IMR-90 (cell line): ENCODE measurements around the gene DCAF6. TPM values are rescaled to one million over a fixed set of nuclear protein-coding genes. Genes with fewer than 3 reads are reported as not detected.

Experiments used
- ATAC-seq: fragments of 200-7000 bp; cut with Tn5 transposase; 2 replicates; pipeline ENCODE4 v1.9.1; 2020; ENCODE audit warnings: low read depth, mild to moderate bottlenecking, moderate library complexity
- BruUV-seq: library from RNA; stranded (reverse); fragments of 400-500 nt; replicated peaks from 2 replicates; lab custom pipeline; 2021; lab: Mats Ljungman, UMichigan
- CTCF ChIA-PET: fragments of 300-600 bp; formaldehyde crosslinking; extraction: SDS; loops from one replicate; lab custom pipeline; 2021; ENCODE audit warnings: antibody characterized with exemption; lab: Yijun Ruan, JAX
- POLR2A ChIA-PET: fragments of 300-600 bp; sonication (Branson Sonifier 250); formaldehyde crosslinking; loops from one replicate; lab custom pipeline; 2022; ENCODE audit warnings: antibody characterized with exemption; ENCODE audit not compliant: unreplicated experiment; lab: Charles Lee
- DNase-seq: peaks from one replicate; pipeline ENCODE4 v3.0.0; 2013
- H2AFZ ChIP-seq: replicated peaks from 2 replicates; pipeline ENCODE3; 2013; ENCODE audit warnings: low read length, mild to moderate bottlenecking; ENCODE audit not compliant: poor library complexity
- H2AK5ac ChIP-seq: 2 replicates; pipeline ENCODE4 v1.6.1; 2013; ENCODE audit warnings: low read depth, low read length, inconsistent platforms
- H2AK9ac ChIP-seq: replicated peaks from 2 replicates; pipeline ENCODE3; 2013; ENCODE audit warnings: mild to moderate bottlenecking, low read depth, low read length, moderate library complexity; ENCODE audit not compliant: poor library complexity
- H2BK120ac ChIP-seq: 2 replicates; pipeline ENCODE4 v1.6.1; 2013; ENCODE audit warnings: low read depth, low read length, inconsistent platforms
- H2BK15ac ChIP-seq: 3 replicates; pipeline ENCODE4 v1.6.1; 2013; ENCODE audit warnings: low read depth, low read length, inconsistent platforms
- H2BK20ac ChIP-seq: 2 replicates; pipeline ENCODE4 v1.6.1; 2013; ENCODE audit warnings: low read depth, mild to moderate bottlenecking, inconsistent platforms, low read length, moderate library complexity
- H2BK5ac ChIP-seq: 2 replicates; pipeline ENCODE4 v1.6.1; 2013; ENCODE audit warnings: mild to moderate bottlenecking, low read depth, low read length, inconsistent platforms; ENCODE audit not compliant: poor library complexity, severe bottlenecking
- H3K14ac ChIP-seq: replicated peaks from 2 replicates; pipeline ENCODE4 v1.6.1; 2013; ENCODE audit warnings: low read depth, low read length, inconsistent platforms
- H3K18ac ChIP-seq: 2 replicates; pipeline ENCODE4 v1.6.1; 2013; ENCODE audit warnings: low read depth, low read length, control low read depth
- H3K23ac ChIP-seq: 2 replicates; pipeline ENCODE4 v1.6.1; 2013; ENCODE audit warnings: low read depth, low read length, inconsistent platforms
- H3K27ac ChIP-seq: 2 replicates; pipeline ENCODE4 v1.5.1; 2013; ENCODE audit warnings: mild to moderate bottlenecking, control low read depth, low read length; ENCODE audit not compliant: insufficient read depth
- H3K27me3 ChIP-seq: 2 replicates; pipeline ENCODE4 v1.6.1; 2013; ENCODE audit warnings: low read length; ENCODE audit not compliant: control insufficient read depth, insufficient read depth
- H3K36me3 ChIP-seq: 2 replicates; pipeline ENCODE4 v1.6.1; 2013; ENCODE audit warnings: low read length, mixed read lengths; ENCODE audit not compliant: control insufficient read depth, insufficient read depth
- H3K4ac ChIP-seq: 2 replicates; pipeline ENCODE4 v1.6.1; 2013; ENCODE audit warnings: low read depth, low read length, inconsistent platforms
- H3K4me1 ChIP-seq: 2 replicates; pipeline ENCODE4 v1.6.1; 2013; ENCODE audit warnings: low read length, mixed read lengths; ENCODE audit not compliant: control insufficient read depth, insufficient read depth
- H3K4me2 ChIP-seq: 2 replicates; pipeline ENCODE4 v1.6.1; 2013; ENCODE audit warnings: low read depth, mild to moderate bottlenecking, control low read depth, low read length, moderate library complexity
- H3K4me3 ChIP-seq: 2 replicates; pipeline ENCODE4 v1.5.1; 2013; ENCODE audit warnings: low read depth, mild to moderate bottlenecking, control low read depth, low read length, moderate library complexity; ENCODE audit not compliant: insufficient read depth
- H3K56ac ChIP-seq: 2 replicates; pipeline ENCODE4 v1.6.1; 2013; ENCODE audit warnings: low read length, inconsistent platforms; ENCODE audit not compliant: insufficient read depth; ENCODE audit errors: extremely low read depth
- H3K79me1 ChIP-seq, 2 experiments: 2 replicates each; pipeline ENCODE4 v1.6.1; 2013; ENCODE audit warnings: low read length in 2 of 2, inconsistent platforms in 1 of 2, low read depth in 1 of 2
- H3K9ac ChIP-seq: 2 replicates; pipeline ENCODE4 v1.6.1; 2013; ENCODE audit warnings: low read depth, low read length, control low read depth
- H3K9me1 ChIP-seq: 2 replicates; pipeline ENCODE4 v1.6.1; 2013; ENCODE audit warnings: low read length, inconsistent platforms; ENCODE audit not compliant: insufficient read depth
- H3K9me3 ChIP-seq: 2 replicates; pipeline ENCODE4 v1.6.1; 2013; ENCODE audit warnings: low read length; ENCODE audit not compliant: control insufficient read depth, insufficient read depth
- H4K20me1 ChIP-seq: 2 replicates; pipeline ENCODE4 v1.6.1; 2013; ENCODE audit warnings: low read length, inconsistent platforms; ENCODE audit not compliant: insufficient read depth
- H4K5ac ChIP-seq: 2 replicates; pipeline ENCODE4 v1.6.1; 2013; ENCODE audit warnings: mild to moderate bottlenecking, low read depth, low read length, control low read depth
- H4K8ac ChIP-seq, 2 experiments: 2 replicates each; pipeline ENCODE4 v1.6.1; 2013; ENCODE audit warnings: low read depth in 2 of 2, low read length in 2 of 2, control low read depth in 1 of 2, inconsistent platforms in 1 of 2
- H4K91ac ChIP-seq: 2 replicates; pipeline ENCODE4 v1.6.1; 2013; ENCODE audit warnings: low read depth, low read length, inconsistent platforms; ENCODE audit not compliant: insufficient read depth
- BHLHE40 ChIP-seq: fragments of 150-350 bp; IDR thresholded peaks from 2 replicates; pipeline ENCODE4 v1.6.1; 2016; ENCODE audit warnings: mild to moderate bottlenecking, low read depth, low read length
- CEBPB ChIP-seq: IDR thresholded peaks from 2 replicates; pipeline ENCODE4 v1.6.1; 2012; ENCODE audit warnings: low read depth, low read length, improper control_type of control experiment
- CHD1 ChIP-seq: IDR thresholded peaks from 2 replicates; pipeline ENCODE4 v1.6.1; 2012; ENCODE audit warnings: low read depth, low read length, improper control_type of control experiment
- FOS ChIP-seq: fragments of 150-350 bp; IDR thresholded peaks from 2 replicates; pipeline ENCODE4 v1.6.1; 2016; ENCODE audit warnings: low read depth, low read length
- MAFK ChIP-seq: IDR thresholded peaks from 2 replicates; pipeline ENCODE4 v1.6.1; 2012; ENCODE audit warnings: low read depth, low read length, improper control_type of control experiment
- MAZ ChIP-seq: IDR thresholded peaks from 2 replicates; pipeline ENCODE4 v1.6.1; 2012; ENCODE audit warnings: low read depth, mild to moderate bottlenecking, low read length, improper control_type of control experiment, moderate library complexity, borderline replicate concordance
- MXI1 ChIP-seq: IDR thresholded peaks from 2 replicates; pipeline ENCODE4 v1.6.1; 2012; ENCODE audit warnings: low read depth, mild to moderate bottlenecking, low read length, moderate library complexity, borderline replicate concordance
- NFE2L2 ChIP-seq: fragments of 150-350 bp; IDR thresholded peaks from 2 replicates; pipeline ENCODE4 v1.6.1; 2016; ENCODE audit warnings: low read depth, mild to moderate bottlenecking, low read length
- POLR2A ChIP-seq: IDR thresholded peaks from 2 replicates; pipeline ENCODE4 v1.6.1; 2012; ENCODE audit warnings: mild to moderate bottlenecking, low read depth, low read length
- RAD21 ChIP-seq: IDR thresholded peaks from 2 replicates; pipeline ENCODE4 v1.6.1; 2012; ENCODE audit warnings: low read length, improper control_type of control experiment
- RCOR1 ChIP-seq: IDR thresholded peaks from 2 replicates; pipeline ENCODE4 v1.6.1; 2012; ENCODE audit warnings: mild to moderate bottlenecking, low read length, improper control_type of control experiment; ENCODE audit not compliant: insufficient replicate concordance
- RFX5 ChIP-seq: IDR thresholded peaks from 2 replicates; pipeline ENCODE4 v1.8.0; 2012; ENCODE audit warnings: low read depth, mild to moderate bottlenecking, low read length, moderate library complexity
- SMC3 ChIP-seq: fragments of 150-350 bp; IDR thresholded peaks from 2 replicates; pipeline ENCODE4 v1.6.1; 2016; ENCODE audit warnings: low read depth, mild to moderate bottlenecking, antibody characterized with exemption, low read length, moderate library complexity
- WGBS, 2 experiments: methylation state at CpG; one replicate each; pipeline versions ENCODE4 v1.1.5 to v1.1.7; 2013; ENCODE audit warnings: missing lambda C conversion rate in 2 of 2; ENCODE audit not compliant: insufficient read length in 1 of 2; ENCODE audit errors: extremely low coverage in 2 of 2; 5-methylcytosine and 5-hydroxymethylcytosine counted together
- dilution Hi-C: fragments of 300-500 bp; cut with HindIII; formaldehyde crosslinking; loops from one replicate; pipeline ENCODE4 v1.14.3; 2018; ENCODE audit warnings: low sequenced_read_pairs; ENCODE audit not compliant: unreplicated experiment
- in situ Hi-C: fragments of 300-500 bp; cut with MboI; formaldehyde crosslinking; loops from 3 replicates; pipeline ENCODE4 v1.14.3; 2019; ENCODE audit warnings: low sequenced_read_pairs, inconsistent platforms, mixed read lengths
- intact Hi-C: fragments of 100-400 bp; cut with micrococcal nuclease; formaldehyde crosslinking; loops from 2 replicates; pipeline ENCODE4 v1.10.0; 2022
- polyA plus RNA-seq, 3 experiments: library from polyadenylated mRNA; depleted of rRNA; stranded (reverse); fragments of >200 nt; gene quantifications; 2 replicates each; pipeline ENCODE4 v1.2.3, GENCODE V29; 2012; ENCODE audit warnings: low replicate concordance in 1 of 3
- total RNA-seq: library from RNA; depleted of rRNA; stranded (reverse); fragments of >200 nt; gene quantifications from 2 replicates; pipeline ENCODE4 v1.2.3, GENCODE V29; 2012
- TF ChIP-seq, protein P1 (sequence below): fragments of 150-350 bp; IDR thresholded peaks from 2 replicates; pipeline ENCODE4 v1.6.1; 2016; ENCODE audit warnings: low read depth, mild to moderate bottlenecking, low read length, moderate library complexity, borderline replicate concordance
- TF ChIP-seq, protein P2 (sequence below): conservative IDR thresholded peaks from 2 replicates; pipeline ENCODE4 v1.5.1; 2012; ENCODE audit warnings: mild to moderate bottlenecking, low read depth, low read length, improper control_type of control experiment
- TF ChIP-seq, protein P3 (sequence below): fragments of 150-350 bp; IDR thresholded peaks from 2 replicates; pipeline ENCODE4 v1.6.1; 2017; ENCODE audit warnings: mild to moderate bottlenecking, antibody characterized with exemption, low read length, low read depth

The DCAF6 gene
- total and polyA plus RNA-seq, 2 of the 4 experiments (the other 2 are of a cell fraction) = 60.4 to 88.7 TPM

DNA sequence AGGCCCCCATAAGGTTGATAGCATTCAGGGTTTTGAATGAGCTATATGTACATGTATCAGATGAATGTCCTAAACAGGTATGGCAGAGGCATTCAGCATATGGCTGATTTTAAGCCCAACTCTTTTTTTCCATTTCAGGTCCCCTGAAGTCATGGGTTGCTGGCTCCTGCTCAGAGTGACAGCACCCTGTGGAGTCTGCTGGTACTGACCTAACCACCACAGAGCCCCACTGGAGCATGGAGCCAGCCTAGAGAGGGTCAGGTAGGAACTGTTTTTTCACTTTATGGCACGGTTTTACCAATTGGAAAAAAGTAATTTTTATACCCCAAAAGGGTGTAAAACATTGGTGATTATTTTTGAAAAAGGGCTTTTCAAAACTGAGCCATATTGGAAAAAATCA lies 82.9 kb downstream of the DCAF6 start:
- Histone ChIP-seq H3K23ac (no peak overlapping the region), H2BK20ac (no peak overlapping the region), H2BK5ac (no peak overlapping the region), H3K27ac (no peak overlapping the region), H4K5ac (no peak overlapping the region), H4K8ac (no peak overlapping the region), H2AK9ac (no peak overlapping the region), H2AFZ (no peak overlapping the region), H3K4ac (no peak overlapping the region), H4K91ac (no peak overlapping the region), H3K4me3 (no peak overlapping the region), H2BK120ac (no peak overlapping the region), H3K9me1 (peaks cover 4% of the 10 kb centered on the region; the same call in 1 of the 2 replicates), H3K9ac (no peak overlapping the region), H3K9me3 (no peaks in the 10 kb centered on the region), H4K20me1 (no peaks in the 10 kb centered on the region), H2AK5ac (no peak overlapping the region), H3K27me3 (no peaks in the 10 kb centered on the region), H3K4me1 (no peaks in the 10 kb centered on the region), H3K14ac (no peak overlapping the region), H3K56ac (no peak overlapping the region), H3K4me2 (no peak overlapping the region), H3K79me1 (peaks cover 0 to 7% of the 10 kb centered on the region in 2 experiments; a peak in 3 of 4 replicates), H3K36me3 (peaks cover 18% of the 10 kb centered on the region), H3K18ac (no peak overlapping the region), H2BK15ac (no peak overlapping the region)
- dilution Hi-C loops = no loop called here
- intact Hi-C loops = no loop called here
- in situ Hi-C loops = no loop called here
- WGBS, 2 experiments = no CpG with 5 or more reads among the region's 1 CpG
- no TSS peak for BruUV-seq
- no peak for ATAC-seq
- no peak for TF ChIP-seq RFX5
- no peak for TF ChIP-seq MXI1
- TF ChIP-seq, protein P1, sequence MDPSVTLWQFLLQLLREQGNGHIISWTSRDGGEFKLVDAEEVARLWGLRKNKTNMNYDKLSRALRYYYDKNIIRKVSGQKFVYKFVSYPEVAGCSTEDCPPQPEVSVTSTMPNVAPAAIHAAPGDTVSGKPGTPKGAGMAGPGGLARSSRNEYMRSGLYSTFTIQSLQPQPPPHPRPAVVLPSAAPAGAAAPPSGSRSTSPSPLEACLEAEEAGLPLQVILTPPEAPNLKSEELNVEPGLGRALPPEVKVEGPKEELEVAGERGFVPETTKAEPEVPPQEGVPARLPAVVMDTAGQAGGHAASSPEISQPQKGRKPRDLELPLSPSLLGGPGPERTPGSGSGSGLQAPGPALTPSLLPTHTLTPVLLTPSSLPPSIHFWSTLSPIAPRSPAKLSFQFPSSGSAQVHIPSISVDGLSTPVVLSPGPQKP = no peak
- no peak for TF ChIP-seq POLR2A
- no peak for TF ChIP-seq RAD21
- no peak for TF ChIP-seq FOS
- TF ChIP-seq, protein P2, sequence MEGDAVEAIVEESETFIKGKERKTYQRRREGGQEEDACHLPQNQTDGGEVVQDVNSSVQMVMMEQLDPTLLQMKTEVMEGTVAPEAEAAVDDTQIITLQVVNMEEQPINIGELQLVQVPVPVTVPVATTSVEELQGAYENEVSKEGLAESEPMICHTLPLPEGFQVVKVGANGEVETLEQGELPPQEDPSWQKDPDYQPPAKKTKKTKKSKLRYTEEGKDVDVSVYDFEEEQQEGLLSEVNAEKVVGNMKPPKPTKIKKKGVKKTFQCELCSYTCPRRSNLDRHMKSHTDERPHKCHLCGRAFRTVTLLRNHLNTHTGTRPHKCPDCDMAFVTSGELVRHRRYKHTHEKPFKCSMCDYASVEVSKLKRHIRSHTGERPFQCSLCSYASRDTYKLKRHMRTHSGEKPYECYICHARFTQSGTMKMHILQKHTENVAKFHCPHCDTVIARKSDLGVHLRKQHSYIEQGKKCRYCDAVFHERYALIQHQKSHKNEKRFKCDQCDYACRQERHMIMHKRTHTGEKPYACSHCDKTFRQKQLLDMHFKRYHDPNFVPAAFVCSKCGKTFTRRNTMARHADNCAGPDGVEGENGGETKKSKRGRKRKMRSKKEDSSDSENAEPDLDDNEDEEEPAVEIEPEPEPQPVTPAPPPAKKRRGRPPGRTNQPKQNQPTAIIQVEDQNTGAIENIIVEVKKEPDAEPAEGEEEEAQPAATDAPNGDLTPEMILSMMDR = no peak
- TF ChIP-seq SMC3 = no peak
- no peak for TF ChIP-seq NFE2L2
- TF ChIP-seq, protein P3, sequence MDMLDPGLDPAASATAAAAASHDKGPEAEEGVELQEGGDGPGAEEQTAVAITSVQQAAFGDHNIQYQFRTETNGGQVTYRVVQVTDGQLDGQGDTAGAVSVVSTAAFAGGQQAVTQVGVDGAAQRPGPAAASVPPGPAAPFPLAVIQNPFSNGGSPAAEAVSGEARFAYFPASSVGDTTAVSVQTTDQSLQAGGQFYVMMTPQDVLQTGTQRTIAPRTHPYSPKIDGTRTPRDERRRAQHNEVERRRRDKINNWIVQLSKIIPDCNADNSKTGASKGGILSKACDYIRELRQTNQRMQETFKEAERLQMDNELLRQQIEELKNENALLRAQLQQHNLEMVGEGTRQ = no peak
- TF ChIP-seq CHD1 = no peak
- no peak for TF ChIP-seq MAFK
- no peak for TF ChIP-seq RCOR1
- TF ChIP-seq BHLHE40 = no peak
- no peak for TF ChIP-seq CEBPB
- TF ChIP-seq MAZ = no peak
- DNase-seq = no peak
- POLR2A ChIA-PET = interaction anchor here (0.7 kb wide), 1 partner anchor 16 kb away, joined by 10 read pairs; no protein-coding TSS in a partner anchor
- CTCF ChIA-PET = no interaction called here
